ENCODE results near the gene OR11H1. TPM values are rescaled to one million over a fixed set of nuclear protein-coding genes. Genes with fewer than 3 reads are reported as not detected.
"Not testable (repeated sequence)": the region's sequence is repeated elsewhere in the genome, so short reads cannot be mapped to it uniquely, and the experiment has no call there.

OR11H1 gene, protein sequence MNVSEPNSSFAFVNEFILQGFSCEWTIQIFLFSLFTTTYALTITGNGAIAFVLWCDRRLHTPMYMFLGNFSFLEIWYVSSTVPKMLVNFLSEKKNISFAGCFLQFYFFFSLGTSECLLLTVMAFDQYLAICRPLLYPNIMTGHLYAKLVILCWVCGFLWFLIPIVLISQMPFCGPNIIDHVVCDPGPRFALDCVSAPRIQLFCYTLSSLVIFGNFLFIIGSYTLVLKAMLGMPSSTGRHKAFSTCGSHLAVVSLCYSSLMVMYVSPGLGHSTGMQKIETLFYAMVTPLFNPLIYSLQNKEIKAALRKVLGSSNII
- total RNA-seq, result not detected in 2 replicates

GRCh38 chr22:15527892-15528291 is at the start of gene OR11H1:
OR11H1 (plus strand) TSS chr22:15528192; CDS start chr22:15528192, 0 bp downstream.
- not testable (repeated sequence) for H3K27me3 ChIP-seq (ENCODE audit: control insufficient read depth, insufficient read depth, low read length); H3K36me3 ChIP-seq (ENCODE audit: control insufficient read depth, insufficient read depth, low read length); H3K4me3 ChIP-seq (ENCODE audit: low read depth, low read length); DNase-seq (ENCODE audit: low read depth)

GRCh38 chr22:15509967-15510366 is 18.0 kb upstream of the OR11H1 start:
- H3K36me3 ChIP-seq (ENCODE audit: control insufficient read depth, insufficient read depth, low read length); H3K27me3 ChIP-seq (ENCODE audit: control insufficient read depth, insufficient read depth, low read length); DNase-seq (ENCODE audit: low read depth); H3K4me3 ChIP-seq (ENCODE audit: low read depth, low read length): not testable (repeated sequence)

DNA sequence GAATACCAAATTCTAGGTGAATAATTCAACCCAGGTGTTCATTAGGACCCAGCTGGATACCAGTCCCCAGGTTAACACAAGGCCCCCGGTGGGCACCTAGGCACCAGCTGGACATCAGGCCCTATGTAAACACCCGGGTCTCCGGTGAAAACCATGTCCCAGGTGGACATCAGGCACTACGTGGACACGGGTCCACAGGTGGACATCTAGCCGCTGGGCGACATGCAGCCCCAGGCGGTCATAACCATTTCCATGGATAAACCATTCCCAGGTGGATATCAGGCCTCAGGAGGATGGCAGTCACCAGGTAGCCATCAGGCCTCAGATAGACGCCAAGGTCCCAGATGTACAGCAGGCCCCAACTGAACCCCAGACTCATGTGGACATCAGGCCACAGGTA is 12.1 kb upstream of the OR11H1 start:
- DNase-seq (ENCODE audit: low read depth); H3K4me3 ChIP-seq (ENCODE audit: low read depth, low read length); H3K27me3 ChIP-seq (ENCODE audit: control insufficient read depth, insufficient read depth, low read length); H3K36me3 ChIP-seq (ENCODE audit: control insufficient read depth, insufficient read depth, low read length): not testable (repeated sequence)

DNA sequence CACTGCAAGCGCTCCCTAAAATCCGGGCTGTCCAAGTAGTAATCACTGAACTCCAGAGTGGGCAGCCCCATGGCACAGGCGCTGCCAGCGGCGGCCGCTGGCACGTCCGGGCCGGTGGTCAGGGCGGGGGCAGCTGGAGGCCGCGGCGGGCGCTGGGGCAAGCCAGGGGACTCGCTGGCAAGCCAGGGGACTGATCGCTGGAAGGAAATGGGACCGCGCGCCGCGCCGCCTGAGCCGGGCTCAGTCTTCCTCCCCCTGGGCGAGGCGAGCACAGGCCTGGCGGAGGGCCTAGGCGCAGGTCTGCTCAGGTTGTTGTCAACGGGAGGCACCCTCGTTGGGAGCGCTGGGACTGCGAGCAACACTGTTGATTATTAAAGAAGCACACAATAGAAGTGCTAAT is 25.8 kb downstream of the OR11H1 start:
- not testable (repeated sequence) for H3K36me3 ChIP-seq (ENCODE audit: control insufficient read depth, insufficient read depth, low read length); DNase-seq (ENCODE audit: low read depth); H3K4me3 ChIP-seq (ENCODE audit: low read depth, low read length); H3K27me3 ChIP-seq (ENCODE audit: control insufficient read depth, insufficient read depth, low read length)

- not testable (repeated sequence) for DNase-seq (ENCODE audit: low read depth); H3K4me3 ChIP-seq (ENCODE audit: low read depth, low read length); H3K27me3 ChIP-seq (ENCODE audit: control insufficient read depth, insufficient read depth, low read length); H3K36me3 ChIP-seq (ENCODE audit: control insufficient read depth, insufficient read depth, low read length)
Observed at GRCh38 chr22:15563461-15563860, 35.5 kb downstream of the OR11H1 start.

GRCh38 chr22:15565063-15565462 is 37.1 kb downstream of the OR11H1 start:
- not testable (repeated sequence) for H3K4me3 ChIP-seq (ENCODE audit: low read depth, low read length); DNase-seq (ENCODE audit: low read depth); H3K27me3 ChIP-seq (ENCODE audit: control insufficient read depth, insufficient read depth, low read length); H3K36me3 ChIP-seq (ENCODE audit: control insufficient read depth, insufficient read depth, low read length)

Other genes starting within 250 kb of the OR11H1 start
- not detected in 2 replicates for gene POTEH, start 161.8 kb downstream of the OR11H1 start, total RNA-seq

Measured in kidney epithelial cell (primary cell).